Activated CD8-positive, alpha-beta T cell treated with anti-CD3 and anti-CD28 coated beads for 36 hours (primary cell): ENCODE measurements around the gene VWA3B. TPM values are rescaled to one million over a fixed set of nuclear protein-coding genes. Genes with fewer than 3 reads are reported as not detected.

Experiments
- ATAC-seq: fragments of 200-7000 bp; cut with Tn5 transposase; one replicate; pipeline ENCODE4 v1.10.0; 2021; ENCODE audit warnings: mild to moderate bottlenecking, moderate library complexity
- CTCF ChIA-PET: fragments of 350-600 bp; sonication (Branson Sonifier 250); formaldehyde crosslinking; loops from one replicate; lab custom pipeline; 2021; ENCODE audit warnings: antibody characterized with exemption; lab: Charles Lee
- POLR2A ChIA-PET: fragments of 350-600 bp; sonication (Branson Sonifier 250); formaldehyde crosslinking; loops from one replicate; lab custom pipeline; 2021; ENCODE audit warnings: antibody characterized with exemption; lab: Charles Lee
- DNase-seq: peaks from one replicate; pipeline ENCODE4 v3.0.0-alpha.2; 2020
- H3K27ac Mint-ChIP-seq: one replicate; pipeline ENCODE4 v1.8.0; 2021; ENCODE audit warnings: mild to moderate bottlenecking, mixed read lengths
- H3K27me3 Mint-ChIP-seq: one replicate; pipeline ENCODE4 v1.8.0; 2021; ENCODE audit warnings: mixed read lengths
- H3K36me3 Mint-ChIP-seq: one replicate; pipeline ENCODE4 v1.8.0; 2021; ENCODE audit warnings: low read depth, mixed read lengths
- H3K4me1 Mint-ChIP-seq: one replicate; pipeline ENCODE4 v1.8.0; 2021; ENCODE audit warnings: low read depth, mixed read lengths
- H3K4me3 Mint-ChIP-seq: one replicate; pipeline ENCODE4 v1.8.0; 2021; ENCODE audit warnings: mild to moderate bottlenecking, moderate library complexity, mixed read lengths
- H3K9me3 Mint-ChIP-seq: one replicate; pipeline ENCODE4 v1.8.0; 2021; ENCODE audit warnings: mixed read lengths
- CTCF ChIP-seq: fragments of 200-600 bp; IDR thresholded peaks from one replicate; pipeline ENCODE4 v1.8.0; 2022; ENCODE audit warnings: antibody characterized with exemption, mild to moderate bottlenecking
- intact Hi-C: fragments of 100-400 bp; cut with micrococcal nuclease; formaldehyde crosslinking; loops from one replicate; pipeline ENCODE4 v1.10.0; 2022
- total RNA-seq, 2 experiments: library from RNA; stranded (reverse); gene quantifications; one replicate each; pipeline ENCODE4 v1.2.3, GENCODE V29; 2021

The VWA3B gene
- total RNA-seq, 2 experiments from 2014 or later, result not detected

DNA sequence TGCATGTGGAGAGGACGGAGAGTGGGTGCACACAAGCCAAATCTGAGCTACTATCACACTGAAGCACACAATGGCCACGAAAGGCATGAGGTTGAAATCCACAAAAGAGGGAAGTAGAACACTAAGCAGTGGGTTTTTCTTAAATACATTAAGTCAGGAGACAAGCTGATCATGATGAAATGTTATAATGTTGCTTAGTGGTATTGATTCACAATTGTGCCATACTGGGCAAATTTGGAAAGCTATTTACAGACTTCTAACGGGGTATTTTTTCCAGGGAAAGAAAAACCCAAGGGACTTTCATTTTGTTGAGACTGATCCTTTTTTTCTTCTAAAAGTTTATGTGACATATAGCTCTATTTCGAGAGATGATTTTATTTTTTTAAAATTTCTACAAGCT lies 158.5 kb downstream of the VWA3B start:
- intact Hi-C loops, result no loop called here
- TF ChIP-seq CTCF, result no peak
- Mint-ChIP-seq H3K9me3 (peaks cover 9% of the 10 kb centered on the region), H3K36me3 (no peaks in the 10 kb centered on the region), H3K27me3 (peaks cover 16% of the 10 kb centered on the region), H3K4me1 (no peaks in the 10 kb centered on the region), H3K4me3 (no peak overlapping the region), H3K27ac (no peak overlapping the region)
- CTCF ChIA-PET, result interaction anchor here (0.6 to 1.0 kb wide), 2 partner anchors 18 to 23 kb away, joined by 3 read pairs; no protein-coding TSS in a partner anchor
- DNase-seq, result no peak
- POLR2A ChIA-PET, result interaction anchor here (0.8 kb wide), 1 partner anchor 10 kb away, joined by 3 read pairs; no protein-coding TSS in a partner anchor
- ATAC-seq, result no peak

GRCh38 chr2:98247383-98247782 lies 160.4 kb downstream of the VWA3B start:
- no peak for ATAC-seq
- H3K4me3 Mint-ChIP-seq, result no peak overlapping the region
- intact Hi-C loops, result no loop called here

DNA sequence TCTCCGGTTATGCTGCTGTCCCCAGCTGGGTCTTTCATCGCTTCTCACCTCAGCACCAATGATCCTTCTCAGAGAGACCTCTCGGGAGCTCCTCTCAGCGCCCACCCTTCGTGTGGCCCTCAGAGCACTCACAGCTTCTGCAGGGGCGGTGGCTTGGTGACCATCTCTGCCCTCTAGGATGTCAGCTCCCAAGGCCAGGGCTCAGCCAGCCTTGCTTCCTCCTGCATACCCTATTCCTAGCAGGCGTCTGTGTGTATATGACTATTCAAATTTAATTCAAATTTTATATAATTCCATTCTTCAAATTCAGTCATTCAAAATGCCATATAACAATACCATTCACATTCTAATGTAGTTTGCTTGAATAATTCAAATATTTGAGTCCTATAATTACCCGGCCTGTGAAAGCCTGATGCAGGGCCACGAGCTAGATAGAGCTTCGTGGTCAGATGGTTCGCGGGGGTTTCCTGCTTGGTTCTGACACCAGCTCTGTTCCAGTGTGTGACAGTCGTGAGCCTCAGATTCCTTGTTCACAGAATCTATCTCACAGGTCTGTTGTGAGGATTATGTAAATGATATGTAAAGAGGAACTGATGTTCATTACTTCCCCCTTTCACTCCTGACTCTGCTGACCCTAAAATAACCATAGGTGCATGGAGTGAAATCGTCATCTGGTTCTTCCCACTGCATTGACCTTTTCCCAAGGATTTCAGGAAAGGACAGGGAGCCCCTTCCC lies 165.2 kb downstream of the VWA3B start:
- peaks cover 8% of the 10 kb centered on the region for H3K9me3 Mint-ChIP-seq
- POLR2A ChIA-PET, result no interaction called here
- no peak overlapping the region for H3K27ac Mint-ChIP-seq
- H3K36me3 Mint-ChIP-seq, result no peaks in the 10 kb centered on the region
- CTCF ChIA-PET, result no interaction called here
- no peak overlapping the region for H3K4me3 Mint-ChIP-seq
- H3K27me3 Mint-ChIP-seq, result peaks cover 9% of the 10 kb centered on the region
- ATAC-seq (no peak), DNase-seq (no peak)
- TF ChIP-seq CTCF, result no peak
- no peaks in the 10 kb centered on the region for H3K4me1 Mint-ChIP-seq
- intact Hi-C loops, result no loop called here

More at GRCh38 chr2:98247383-98247782, 160.4 kb downstream of the VWA3B start:
- TF ChIP-seq CTCF, result no peak
- peaks cover 9% of the 10 kb centered on the region for H3K9me3 Mint-ChIP-seq
- peaks cover 9% of the 10 kb centered on the region for H3K27me3 Mint-ChIP-seq
- H3K36me3 Mint-ChIP-seq, result no peaks in the 10 kb centered on the region
- no peak overlapping the region for H3K27ac Mint-ChIP-seq
- ChIA-PET CTCF (no interaction called here), POLR2A (no interaction called here)
- H3K4me1 Mint-ChIP-seq, result no peaks in the 10 kb centered on the region
- DNase-seq, result no peak

GRCh38 chr2:98253461-98254070 lies 166.6 kb downstream of the VWA3B start:
- intact Hi-C loops, result no loop called here
- TF ChIP-seq CTCF, result no peak
- CTCF ChIA-PET, result interaction anchor here (0.9 to 2.1 kb wide), 4 partner anchors 15 to 447 kb away, joined by 3 to 5 read pairs (median 4); no protein-coding TSS in a partner anchor
- no peak overlapping the region for H3K4me3 Mint-ChIP-seq
- POLR2A ChIA-PET, result no interaction called here
- DNase-seq (no peak), ATAC-seq (no peak)
- H3K9me3 Mint-ChIP-seq, result peaks cover 2% of the 10 kb centered on the region
- no peaks in the 10 kb centered on the region for H3K4me1 Mint-ChIP-seq
- no peak overlapping the region for H3K27ac Mint-ChIP-seq
- H3K36me3 Mint-ChIP-seq, result no peaks in the 10 kb centered on the region
- H3K27me3 Mint-ChIP-seq, result peaks cover 11% of the 10 kb centered on the region
